Neuronal stem cell (in vitro differentiated cells): ENCODE results near the gene TPO.

Source experiments
- DNase-seq: peaks from one replicate; pipeline ENCODE4 v3.0.0-alpha.2; 2013; ENCODE audit warnings: low spot score
- H2AFZ ChIP-seq: one replicate; pipeline ENCODE4 v1.6.1; 2013; ENCODE audit warnings: mild to moderate bottlenecking, low read length, inconsistent platforms
- H2AK5ac ChIP-seq: 2 replicates; pipeline ENCODE4 v1.6.1; 2013; ENCODE audit warnings: low read depth, mild to moderate bottlenecking, inconsistent platforms, low read length, moderate library complexity, mixed read lengths
- H2BK120ac ChIP-seq: 2 replicates; pipeline ENCODE4 v1.6.1; 2013; ENCODE audit warnings: low read depth, mild to moderate bottlenecking, inconsistent platforms, low read length, moderate library complexity, mixed read lengths
- H2BK12ac ChIP-seq: one replicate; pipeline ENCODE4 v1.6.1; 2013; ENCODE audit warnings: low read length, inconsistent platforms
- H2BK15ac ChIP-seq: 2 replicates; pipeline ENCODE4 v1.6.1; 2013; ENCODE audit warnings: mild to moderate bottlenecking, low read length, inconsistent platforms, mixed read lengths
- H2BK5ac ChIP-seq: one replicate; pipeline ENCODE4 v1.6.1; 2013; ENCODE audit warnings: inconsistent platforms, mild to moderate bottlenecking, low read length, moderate library complexity
- H3K14ac ChIP-seq: one replicate; pipeline ENCODE4 v1.6.1; 2013; ENCODE audit warnings: low read length, inconsistent platforms
- H3K18ac ChIP-seq: 2 replicates; pipeline ENCODE4 v1.6.1; 2013; ENCODE audit warnings: low read length, inconsistent platforms
- H3K23ac ChIP-seq: 2 replicates; pipeline ENCODE4 v1.6.1; 2013; ENCODE audit warnings: low read depth, mild to moderate bottlenecking, mixed read lengths, low read length, inconsistent platforms; ENCODE audit not compliant: poor library complexity
- H3K27ac ChIP-seq: replicated peaks from 3 replicates; pipeline ENCODE4 v1.5.1; 2013; ENCODE audit warnings: low read length, inconsistent platforms
- H3K27me3 ChIP-seq, 3 experiments: 2 replicates each; pipeline ENCODE4 v1.6.1; 2013; ENCODE audit warnings: low read length in 3 of 3, mild to moderate bottlenecking in 2 of 3, inconsistent platforms in 1 of 3, low read depth in 1 of 3, mixed read lengths in 1 of 3, moderate library complexity in 1 of 3; ENCODE audit not compliant: control insufficient read depth in 3 of 3, insufficient read depth in 3 of 3
- H3K36me3 ChIP-seq, 2 donors: replicated peaks in 1 of 2; 2 replicates each; pipeline ENCODE4 v1.6.1; 2013; ENCODE audit warnings: low read length in 2 of 2; ENCODE audit not compliant: control insufficient read depth in 2 of 2, insufficient read depth in 2 of 2
- H3K4ac ChIP-seq: 2 replicates; pipeline ENCODE4 v1.6.1; 2013; ENCODE audit warnings: inconsistent platforms, mild to moderate bottlenecking, low read length, moderate library complexity
- H3K4me1 ChIP-seq, 2 donors: 1 replicate in 1 of 2; 2 replicates in 1 of 2; pipeline ENCODE4 v1.6.1; 2013; ENCODE audit warnings: low read length in 2 of 2, low read depth in 1 of 2; ENCODE audit not compliant: control insufficient read depth in 2 of 2, insufficient read depth in 1 of 2
- H3K4me2 ChIP-seq: one replicate; pipeline ENCODE4 v1.6.1; 2013; ENCODE audit warnings: mild to moderate bottlenecking, low read length, inconsistent platforms; ENCODE audit not compliant: insufficient read depth, poor library complexity, severe bottlenecking
- H3K4me3 ChIP-seq, 2 donors: 2 replicates each; pipeline ENCODE4 v1.5.1; 2013; ENCODE audit warnings: low read length in 2 of 2, mild to moderate bottlenecking in 2 of 2, inconsistent platforms in 1 of 2, moderate library complexity in 1 of 2
- H3K79me1 ChIP-seq: one replicate; pipeline ENCODE4 v1.6.1; 2013; ENCODE audit warnings: low read depth, mild to moderate bottlenecking, inconsistent platforms, low read length, moderate library complexity
- H3K9ac ChIP-seq: one replicate; pipeline ENCODE4 v1.6.1; 2013; ENCODE audit warnings: mild to moderate bottlenecking, low read depth, low read length, inconsistent platforms; ENCODE audit not compliant: poor library complexity
- H3K9me3 ChIP-seq, 2 donors: replicated peaks in 1 of 2; 2 replicates each; pipeline versions ENCODE3 to v1.6.1; 2013; ENCODE audit warnings: low read length in 2 of 2, mild to moderate bottlenecking in 2 of 2, inconsistent platforms in 1 of 2, low read depth in 1 of 2, mixed read lengths in 1 of 2, moderate library complexity in 1 of 2; ENCODE audit not compliant: control insufficient read depth in 2 of 2, insufficient read depth in 1 of 2
- H4K8ac ChIP-seq: one replicate; pipeline ENCODE4 v1.6.1; 2013; ENCODE audit warnings: low read depth, mild to moderate bottlenecking, inconsistent platforms, low read length, moderate library complexity
- H4K91ac ChIP-seq: one replicate; pipeline ENCODE4 v1.6.1; 2013; ENCODE audit warnings: low read length, low read depth, mild to moderate bottlenecking, inconsistent platforms; ENCODE audit not compliant: poor library complexity
- WGBS, 2 donors: extraction: QIAGEN DNeasy Blood & Tissue Kit; methylation state at CpG; one replicate each; pipeline ENCODE4 v1.1.7; 2013; ENCODE audit warnings: missing lambda C conversion rate in 2 of 2, mixed read lengths in 1 of 2; ENCODE audit not compliant: insufficient read length in 2 of 2, insufficient replicate concordance in 1 of 2; ENCODE audit errors: extremely low coverage in 2 of 2; 5-methylcytosine and 5-hydroxymethylcytosine counted together

TPO gene

GRCh38 chr2:1454346-1454745 is 41.1 kb downstream of the TPO start:
- no peak overlapping the region for H2BK15ac ChIP-seq
- H3K4me3 ChIP-seq: peak overlapping the region in 1 of 2 donors; percentile 41
- H3K9ac ChIP-seq: no peak overlapping the region
- H3K79me1 ChIP-seq: no peaks in the 10 kb centered on the region
- H4K91ac ChIP-seq: no peak overlapping the region
- no CpG with 5 or more reads among the region's 7 CpGs for WGBS, 2 donors
- H3K23ac ChIP-seq: no peak overlapping the region
- no peak overlapping the region for H3K4ac ChIP-seq
- no peak overlapping the region for H3K27ac ChIP-seq
- H3K14ac ChIP-seq: no peak overlapping the region
- H3K36me3 ChIP-seq: no peaks in the 10 kb centered on the region
- no peak for DNase-seq
- no peak overlapping the region for H4K8ac ChIP-seq
- H3K4me2 ChIP-seq: no peak overlapping the region
- H2AFZ ChIP-seq: no peak overlapping the region
- no peak overlapping the region for H2BK5ac ChIP-seq
- H2AK5ac ChIP-seq: no peak overlapping the region
- H3K27me3 ChIP-seq: no peaks in the 10 kb centered on the region
- H2BK120ac ChIP-seq: no peak overlapping the region
- no peak overlapping the region for H3K18ac ChIP-seq
- H3K4me1 ChIP-seq: no peaks in the 10 kb centered on the region
- H3K9me3 ChIP-seq: no peaks in the 10 kb centered on the region
- no peak overlapping the region for H2BK12ac ChIP-seq

GRCh38 chr2:1455466-1455865 is 42.2 kb downstream of the TPO start:
- no peaks in the 10 kb centered on the region for H3K36me3 ChIP-seq
- H3K27ac ChIP-seq: no peak overlapping the region
- H3K4me2 ChIP-seq: no peak overlapping the region
- H2AK5ac ChIP-seq: no peak overlapping the region
- peak overlapping the region; percentile 5 for H2BK12ac ChIP-seq
- H2AFZ ChIP-seq: no peak overlapping the region
- no CpG with 5 or more reads among the region's 6 CpGs for WGBS, 2 donors
- no peak overlapping the region for H4K91ac ChIP-seq
- H3K4me3 ChIP-seq: no peak overlapping the region
- no peak overlapping the region for H3K14ac ChIP-seq
- H2BK120ac ChIP-seq: no peak overlapping the region
- no peak for DNase-seq
- no peak overlapping the region for H2BK5ac ChIP-seq
- H3K4ac ChIP-seq: no peak overlapping the region
- H3K9ac ChIP-seq: no peak overlapping the region
- no peak overlapping the region for H2BK15ac ChIP-seq
- H4K8ac ChIP-seq: no peak overlapping the region
- no peaks in the 10 kb centered on the region for H3K27me3 ChIP-seq
- H3K4me1 ChIP-seq: no peaks in the 10 kb centered on the region
- H3K79me1 ChIP-seq: no peaks in the 10 kb centered on the region
- no peak overlapping the region for H3K23ac ChIP-seq
- H3K18ac ChIP-seq: no peak overlapping the region
- H3K9me3 ChIP-seq: no peaks in the 10 kb centered on the region

GRCh38 chr2:1458432-1458831 is 45.2 kb downstream of the TPO start:
- H4K91ac ChIP-seq: no peak overlapping the region
- no peaks in the 10 kb centered on the region for H3K36me3 ChIP-seq
- H3K27me3 ChIP-seq: no peaks in the 10 kb centered on the region
- no peak overlapping the region for H2BK12ac ChIP-seq
- no peak overlapping the region for H3K14ac ChIP-seq
- no peak overlapping the region for H2AFZ ChIP-seq
- H2BK120ac ChIP-seq: no peak overlapping the region
- no peak overlapping the region for H3K4me2 ChIP-seq
- no CpG with 5 or more reads among the region's 2 CpGs for WGBS, 2 donors
- H3K23ac ChIP-seq: no peak overlapping the region
- no peak for DNase-seq
- no peak overlapping the region for H4K8ac ChIP-seq
- H2BK15ac ChIP-seq: no peak overlapping the region
- H3K4ac ChIP-seq: no peak overlapping the region
- no peak overlapping the region for H2AK5ac ChIP-seq
- peaks cover 3% of the 10 kb centered on the region for H3K79me1 ChIP-seq
- H3K9ac ChIP-seq: no peak overlapping the region
- peaks cover 0 to 2% of the 10 kb centered on the region in 2 donors for H3K9me3 ChIP-seq
- no peak overlapping the region for H3K4me3 ChIP-seq
- no peak overlapping the region for H3K18ac ChIP-seq
- no peak overlapping the region for H2BK5ac ChIP-seq
- H3K27ac ChIP-seq: no peak overlapping the region
- no peaks in the 10 kb centered on the region for H3K4me1 ChIP-seq

GRCh38 chr2:1459727-1460126 is 46.5 kb downstream of the TPO start:
- WGBS, 2 donors: no CpG with 5 or more reads among the region's 7 CpGs
- no peak overlapping the region for H3K18ac ChIP-seq
- H3K4ac ChIP-seq: no peak overlapping the region
- H4K91ac ChIP-seq: no peak overlapping the region
- H2BK12ac ChIP-seq: no peak overlapping the region
- DNase-seq: no peak
- no peak overlapping the region for H4K8ac ChIP-seq
- no peak overlapping the region for H3K9ac ChIP-seq
- no peak overlapping the region for H2BK15ac ChIP-seq
- no peak overlapping the region for H3K27ac ChIP-seq
- H3K14ac ChIP-seq: no peak overlapping the region
- H3K27me3 ChIP-seq: no peaks in the 10 kb centered on the region
- no peak overlapping the region for H3K23ac ChIP-seq
- no peaks in the 10 kb centered on the region for H3K36me3 ChIP-seq
- H3K79me1 ChIP-seq: peaks cover 3% of the 10 kb centered on the region
- peaks cover 0 to 2% of the 10 kb centered on the region in 2 donors for H3K9me3 ChIP-seq
- H2BK120ac ChIP-seq: no peak overlapping the region
- no peaks in the 10 kb centered on the region for H3K4me1 ChIP-seq
- H3K4me3 ChIP-seq: no peak overlapping the region
- H2AFZ ChIP-seq: no peak overlapping the region
- no peak overlapping the region for H2BK5ac ChIP-seq
- no peak overlapping the region for H3K4me2 ChIP-seq
- H2AK5ac ChIP-seq: no peak overlapping the region
